Measurements from ENCODE around the gene HAS3. TPM values are rescaled to one million over a fixed set of nuclear protein-coding genes. Genes with fewer than 3 reads are reported as not detected.

Gene HAS3
- total RNA-seq, 3 donors from 2014 or later (not counting 1 experiment from before 2014, with no cell fraction given) = 1.8 to 2.5 (median 2.3) TPM

DNA sequence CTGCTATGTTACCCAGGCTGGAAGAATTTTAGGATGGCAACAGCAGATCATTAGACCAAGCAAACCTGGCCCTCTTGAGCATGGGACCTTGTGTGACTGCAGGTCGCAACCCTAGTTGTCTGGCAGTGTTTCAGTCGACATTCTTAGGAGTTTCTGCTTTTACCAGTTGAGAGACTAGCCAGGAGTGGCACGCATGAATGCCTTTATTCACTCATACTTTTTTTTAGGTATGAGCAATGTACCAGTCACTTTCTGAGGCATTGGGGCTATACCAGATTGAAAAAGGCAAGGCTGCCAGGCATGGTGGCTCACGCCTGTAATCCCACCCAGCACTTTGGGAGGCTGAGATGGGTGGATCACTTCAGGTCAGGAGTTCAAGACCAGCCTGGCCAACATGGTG lies 28.2 kb upstream of the HAS3 start:
- TF ChIP-seq, protein P1, sequence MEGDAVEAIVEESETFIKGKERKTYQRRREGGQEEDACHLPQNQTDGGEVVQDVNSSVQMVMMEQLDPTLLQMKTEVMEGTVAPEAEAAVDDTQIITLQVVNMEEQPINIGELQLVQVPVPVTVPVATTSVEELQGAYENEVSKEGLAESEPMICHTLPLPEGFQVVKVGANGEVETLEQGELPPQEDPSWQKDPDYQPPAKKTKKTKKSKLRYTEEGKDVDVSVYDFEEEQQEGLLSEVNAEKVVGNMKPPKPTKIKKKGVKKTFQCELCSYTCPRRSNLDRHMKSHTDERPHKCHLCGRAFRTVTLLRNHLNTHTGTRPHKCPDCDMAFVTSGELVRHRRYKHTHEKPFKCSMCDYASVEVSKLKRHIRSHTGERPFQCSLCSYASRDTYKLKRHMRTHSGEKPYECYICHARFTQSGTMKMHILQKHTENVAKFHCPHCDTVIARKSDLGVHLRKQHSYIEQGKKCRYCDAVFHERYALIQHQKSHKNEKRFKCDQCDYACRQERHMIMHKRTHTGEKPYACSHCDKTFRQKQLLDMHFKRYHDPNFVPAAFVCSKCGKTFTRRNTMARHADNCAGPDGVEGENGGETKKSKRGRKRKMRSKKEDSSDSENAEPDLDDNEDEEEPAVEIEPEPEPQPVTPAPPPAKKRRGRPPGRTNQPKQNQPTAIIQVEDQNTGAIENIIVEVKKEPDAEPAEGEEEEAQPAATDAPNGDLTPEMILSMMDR (IDR thresholded peaks at IDR 0.05) = no peak
- no peak overlapping the region for H3K4me3 Mint-ChIP-seq
- 94% methylated on average over 4 of the region's 4 CpGs for WGBS (ENCODE audit: insufficient coverage)
- Histone ChIP-seq H3K9me3 (ENCODE audit: control insufficient read depth, insufficient read depth, low read length) (no peaks in the 10 kb centered on the region), H3K4me3 (ENCODE audit: low read length) (no peak overlapping the region), H3K36me3 (ENCODE audit: control insufficient read depth, insufficient read depth, low read length) (no peaks in the 10 kb centered on the region), H3K27me3 (ENCODE audit: control insufficient read depth, insufficient read depth, low read length) (no peaks in the 10 kb centered on the region), H3K4me1 (ENCODE audit: control insufficient read depth, insufficient read depth, low read length) (no peaks in the 10 kb centered on the region), H3K27ac (ENCODE audit: low read length) (no peak overlapping the region)
- no peaks in the 10 kb centered on the region for H3K9me3 Mint-ChIP-seq
- ATAC-seq (no peak), DNase-seq (no peak)
- no peak overlapping the region for H3K27ac Mint-ChIP-seq
- H3K27me3 Mint-ChIP-seq (ENCODE audit: low read depth in 2 of 2) = no peaks in the 10 kb centered on the region
- no peaks in the 10 kb centered on the region for H3K4me1 Mint-ChIP-seq
- no peaks in the 10 kb centered on the region for H3K36me3 Mint-ChIP-seq
- intact Hi-C loops (cut with micrococcal nuclease) = no loop called here

DNA sequence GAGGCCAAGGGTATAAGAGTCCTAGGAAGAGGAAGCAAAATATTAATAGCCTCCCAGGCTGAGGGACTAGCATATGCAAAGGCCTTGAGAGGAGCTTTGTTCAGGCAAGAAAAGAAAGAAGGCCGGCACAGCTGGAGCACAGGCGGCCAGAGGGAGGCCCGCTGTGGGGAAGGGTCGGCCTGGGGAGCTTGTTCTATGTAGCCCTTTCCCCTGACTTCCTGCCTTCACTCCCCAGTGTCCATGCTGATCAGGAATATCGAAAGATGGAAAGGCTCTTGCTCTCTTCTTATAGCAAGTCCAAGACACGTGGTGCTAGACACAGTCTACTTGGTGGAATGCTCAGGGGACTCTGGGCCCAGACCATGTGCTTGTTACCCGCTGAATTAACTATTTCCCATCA lies 27.4 kb upstream of the HAS3 start:
- no peak overlapping the region for H3K4me3 Mint-ChIP-seq
- no peaks in the 10 kb centered on the region for H3K27me3 ChIP-seq (ENCODE audit: control insufficient read depth, insufficient read depth, low read length)
- no peaks in the 10 kb centered on the region for H3K36me3 ChIP-seq (ENCODE audit: control insufficient read depth, insufficient read depth, low read length)
- no peaks in the 10 kb centered on the region for H3K4me1 Mint-ChIP-seq
- H3K9me3 Mint-ChIP-seq = no peaks in the 10 kb centered on the region
- H3K4me3 ChIP-seq (ENCODE audit: low read length) = no peak overlapping the region
- ATAC-seq (no peak), DNase-seq (no peak)
- no peaks in the 10 kb centered on the region for H3K27me3 Mint-ChIP-seq (ENCODE audit: low read depth in 2 of 2)
- H3K4me1 ChIP-seq (ENCODE audit: control insufficient read depth, insufficient read depth, low read length) = no peaks in the 10 kb centered on the region
- no peaks in the 10 kb centered on the region for H3K9me3 ChIP-seq (ENCODE audit: control insufficient read depth, insufficient read depth, low read length)
- intact Hi-C loops (cut with micrococcal nuclease) = no loop called here
- H3K36me3 Mint-ChIP-seq = no peaks in the 10 kb centered on the region
- no peak overlapping the region for H3K27ac Mint-ChIP-seq
- no peak overlapping the region for H3K27ac ChIP-seq (ENCODE audit: low read length)
- TF ChIP-seq, protein P1 (IDR thresholded peaks at IDR 0.05) = no peak
- WGBS (ENCODE audit: insufficient coverage) = over 99% methylated on average over 7 of the region's 7 CpGs

DNA sequence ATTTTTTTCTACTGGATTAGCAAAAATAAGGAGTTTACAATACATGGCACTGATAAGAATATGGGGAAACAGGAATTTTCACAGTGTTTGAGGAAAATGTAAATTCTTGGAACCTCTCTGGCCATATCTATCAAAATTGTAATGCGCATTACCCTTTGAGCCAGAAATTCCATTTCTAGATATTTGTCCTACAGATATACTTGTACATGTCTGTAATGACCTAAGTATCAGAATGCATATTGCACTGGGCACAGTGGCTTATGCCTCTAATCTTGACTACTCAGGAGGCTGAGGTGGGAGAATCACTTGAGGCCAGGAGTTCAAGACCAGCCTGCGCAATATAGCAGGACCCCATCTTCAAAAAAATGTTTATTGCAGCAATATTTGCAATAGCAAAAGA lies 25.8 kb upstream of the HAS3 start:
- no peaks in the 10 kb centered on the region for H3K27me3 ChIP-seq (ENCODE audit: control insufficient read depth, insufficient read depth, low read length)
- Mint-ChIP-seq H3K36me3 (no peaks in the 10 kb centered on the region), H3K27me3 (ENCODE audit: low read depth in 2 of 2) (no peaks in the 10 kb centered on the region), H3K4me3 (no peak overlapping the region), H3K9me3 (no peaks in the 10 kb centered on the region), H3K4me1 (no peaks in the 10 kb centered on the region), H3K27ac (no peak overlapping the region)
- no peak overlapping the region for H3K27ac ChIP-seq (ENCODE audit: low read length)
- intact Hi-C loops (cut with micrococcal nuclease) = no loop called here
- TF ChIP-seq, protein P1 (IDR thresholded peaks at IDR 0.05) = no peak
- ATAC-seq (no peak), DNase-seq (no peak)
- H3K4me1 ChIP-seq (ENCODE audit: control insufficient read depth, insufficient read depth, low read length) = no peaks in the 10 kb centered on the region
- H3K36me3 ChIP-seq (ENCODE audit: control insufficient read depth, insufficient read depth, low read length) = peaks cover 5% of the 10 kb centered on the region
- 100% methylated on average over 1 of the region's 2 CpGs for WGBS (ENCODE audit: insufficient coverage)
- H3K4me3 ChIP-seq (ENCODE audit: low read length) = no peak overlapping the region
- H3K9me3 ChIP-seq (ENCODE audit: control insufficient read depth, insufficient read depth, low read length) = no peaks in the 10 kb centered on the region

DNA sequence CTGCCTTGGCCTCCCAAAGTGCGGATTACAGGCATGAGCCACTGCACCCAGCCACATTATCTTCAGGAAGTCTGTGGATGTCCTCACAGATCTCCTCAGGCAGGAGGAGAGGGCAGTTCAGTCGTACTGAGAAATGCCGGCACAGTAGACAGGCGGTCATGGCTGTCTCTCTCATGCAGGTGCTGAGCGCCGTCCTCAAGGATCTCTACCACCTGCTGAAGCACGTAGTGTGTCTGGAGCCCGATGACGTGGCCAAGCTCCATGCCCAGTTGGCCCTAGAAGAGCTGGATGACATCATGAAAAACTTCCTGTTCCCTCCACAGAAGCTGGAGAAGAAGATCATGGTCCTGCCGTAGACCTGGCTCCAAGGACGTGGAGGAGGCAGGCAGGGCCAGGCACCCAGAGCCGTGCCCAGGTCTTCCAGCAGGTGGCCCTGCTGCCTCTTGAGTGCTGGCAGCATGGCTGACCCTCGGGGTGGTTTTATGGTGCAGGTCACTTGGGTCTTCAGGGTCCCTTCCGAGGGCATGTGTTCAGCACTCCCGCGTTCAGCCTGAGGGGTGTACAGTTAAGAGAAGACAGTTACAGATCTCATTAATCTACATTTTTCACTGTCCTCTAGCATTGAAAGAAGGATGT lies 22.0 kb upstream of the HAS3 start:
- 98% methylated on average over 16 of the region's 16 CpGs for WGBS (ENCODE audit: insufficient coverage)
- H3K36me3 ChIP-seq (ENCODE audit: control insufficient read depth, insufficient read depth, low read length) = peaks cover 5% of the 10 kb centered on the region
- no peak for DNase-seq
- no peak for ATAC-seq
- no peaks in the 10 kb centered on the region for H3K4me1 ChIP-seq (ENCODE audit: control insufficient read depth, insufficient read depth, low read length)
- no peaks in the 10 kb centered on the region for H3K9me3 Mint-ChIP-seq
- H3K4me3 Mint-ChIP-seq = no peak overlapping the region
- no peaks in the 10 kb centered on the region for H3K4me1 Mint-ChIP-seq
- H3K27ac Mint-ChIP-seq = no peak overlapping the region
- H3K4me3 ChIP-seq (ENCODE audit: low read length) = no peak overlapping the region
- H3K27me3 ChIP-seq (ENCODE audit: control insufficient read depth, insufficient read depth, low read length) = no peaks in the 10 kb centered on the region
- H3K27ac ChIP-seq (ENCODE audit: low read length) = no peak overlapping the region
- intact Hi-C loops (cut with micrococcal nuclease) = no loop called here
- H3K36me3 Mint-ChIP-seq = no peaks in the 10 kb centered on the region
- H3K9me3 ChIP-seq (ENCODE audit: control insufficient read depth, insufficient read depth, low read length) = no peaks in the 10 kb centered on the region
- TF ChIP-seq, protein P1 (IDR thresholded peaks at IDR 0.05) = no peak
- H3K27me3 Mint-ChIP-seq (ENCODE audit: low read depth in 2 of 2) = no peaks in the 10 kb centered on the region

Measured in natural killer cell (primary cell).